Measurements from ENCODE around the gene VWA1.

DNA sequence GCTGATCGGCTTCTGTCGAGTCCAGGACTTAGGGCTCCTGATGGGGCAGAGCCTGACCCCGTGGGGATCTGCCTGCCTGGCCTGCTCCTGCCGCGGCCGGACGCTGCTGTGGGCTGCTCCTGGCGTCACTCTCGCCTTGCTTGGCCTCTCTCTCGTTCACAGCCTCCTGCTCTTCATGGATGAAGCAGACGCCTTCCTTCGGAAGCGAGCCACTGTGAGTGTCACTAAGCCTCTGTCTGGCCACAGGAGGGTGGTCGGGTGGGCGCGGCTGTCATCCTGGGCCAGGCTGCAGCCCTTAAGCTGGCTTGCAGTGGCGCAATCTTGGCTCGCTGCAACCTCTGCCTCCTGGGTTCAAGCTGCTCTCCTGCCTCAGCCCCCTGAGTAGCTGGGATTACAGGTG, 52.2 kb downstream of the VWA1 start:
- TF ChIP-seq YY1 (IDR thresholded peaks at IDR 0.05; ENCODE audit: insufficient read depth, insufficient read length) (no peak), SUZ12 (IDR thresholded peaks at IDR 0.05; ENCODE audit: extremely low read depth, insufficient read depth, insufficient read length) (no peak)

Measured in NT2/D1 (cell line).